GM21360 (cell line): Measurements from ENCODE around the gene CDAN1.
"Not testable (repeated sequence)": the region's sequence is repeated elsewhere in the genome, so short reads cannot be mapped to it uniquely, and the experiment has no call there.

Experiments
- ATAC-seq: cut with Tn5 transposase; IDR thresholded peaks from one replicate; pipeline ENCODE4 v1.9.1; 2021; ENCODE audit warnings: mild to moderate bottlenecking, moderate library complexity; ENCODE audit not compliant: unreplicated experiment

Gene CDAN1

GRCh38 chr15:42712584-42712983 lies 24.3 kb downstream of the CDAN1 start:
- no peak for ATAC-seq

- ATAC-seq, result no peak
Measured at GRCh38 chr15:42711746-42712145, 25.2 kb downstream of the CDAN1 start.

GRCh38 chr15:42710662-42711061 lies 26.3 kb downstream of the CDAN1 start:
- no peak for ATAC-seq

- ATAC-seq, result no peak
Measured at GRCh38 chr15:42707873-42708544, 28.9 kb downstream of the CDAN1 start.

GRCh38 chr15:42707068-42707467 lies 29.9 kb downstream of the CDAN1 start:
- ATAC-seq, result no peak

- no peak for ATAC-seq
Measured at GRCh38 chr15:42705336-42705735, 31.6 kb downstream of the CDAN1 start.

GRCh38 chr15:42704492-42704926 lies 32.4 kb downstream of the CDAN1 start:
- no peak for ATAC-seq

GRCh38 chr15:42696626-42697025 lies 40.3 kb downstream of the CDAN1 start:
- no peak for ATAC-seq

GRCh38 chr15:42695527-42696071 lies 41.3 kb downstream of the CDAN1 start:
- no peak for ATAC-seq

- ATAC-seq, result no peak
Measured at GRCh38 chr15:42694398-42694797, 42.5 kb downstream of the CDAN1 start.

- ATAC-seq, result no peak
Measured at GRCh38 chr15:42693942-42694341, 43.0 kb downstream of the CDAN1 start.

- ATAC-seq, result no peak
Measured at GRCh38 chr15:42693496-42693895, 43.4 kb downstream of the CDAN1 start.

- no peak for ATAC-seq
Measured at GRCh38 chr15:42692997-42693396, 43.9 kb downstream of the CDAN1 start.

GRCh38 chr15:42692536-42692935 lies 44.4 kb downstream of the CDAN1 start:
- ATAC-seq, result no peak

GRCh38 chr15:42691770-42692169 lies 45.2 kb downstream of the CDAN1 start:
- ATAC-seq, result no peak

- no peak for ATAC-seq
Measured at GRCh38 chr15:42691308-42691707, 45.6 kb downstream of the CDAN1 start.

GRCh38 chr15:42688301-42688700 lies 48.6 kb downstream of the CDAN1 start:
- ATAC-seq, result no peak

- ATAC-seq, result no peak
Measured at GRCh38 chr15:42687740-42688139, 49.2 kb downstream of the CDAN1 start.

- no peak for ATAC-seq
Measured at GRCh38 chr15:42686281-42686680, 50.6 kb downstream of the CDAN1 start.

- ATAC-seq, result no peak
Measured at GRCh38 chr15:42681119-42681518, 55.8 kb downstream of the CDAN1 start.

GRCh38 chr15:42680142-42680482 lies 56.8 kb downstream of the CDAN1 start:
- ATAC-seq, result not testable (repeated sequence)

- no peak for ATAC-seq
Measured at GRCh38 chr15:42679285-42680141, 57.4 kb downstream of the CDAN1 start.
